PC-3 (cell line): ENCODE data around the gene MAST2.

Source experiments
- CTCF ChIP-seq: fragments of 300-600 bp; sonication (generic); conservative IDR thresholded peaks from 2 replicates; pipeline ENCODE4 v1.5.1; 2017; ENCODE audit warnings: antibody characterized with exemption, low read depth, mild to moderate bottlenecking, low read length
- EZH2 ChIP-seq: fragments of 300-600 bp; sonication (generic); IDR thresholded peaks from one replicate; pipeline ENCODE4 v1.6.1; 2017; ENCODE audit warnings: antibody characterized with exemption, mild to moderate bottlenecking, low read length; ENCODE audit not compliant: unreplicated experiment
- EZH2phosphoT487 ChIP-seq: fragments of 300-600 bp; sonication (generic); IDR thresholded peaks from 2 replicates; pipeline ENCODE4 v1.6.1; 2018; ENCODE audit warnings: mild to moderate bottlenecking, antibody characterized with exemption, low read length, borderline replicate concordance

- TF ChIP-seq CTCF, result no peak
- TF ChIP-seq EZH2, result no peak
- no peak for TF ChIP-seq EZH2phosphoT487
These were observed 231.4 kb downstream of the MAST2 start for GRCh38 chr1:46034601-46035516.
